ENCODE measurements around the gene COPS4.
"Not testable (repeated sequence)": the region's sequence is repeated elsewhere in the genome, so short reads cannot be mapped to it uniquely, and the experiment has no call there.

The COPS4 gene

DNA sequence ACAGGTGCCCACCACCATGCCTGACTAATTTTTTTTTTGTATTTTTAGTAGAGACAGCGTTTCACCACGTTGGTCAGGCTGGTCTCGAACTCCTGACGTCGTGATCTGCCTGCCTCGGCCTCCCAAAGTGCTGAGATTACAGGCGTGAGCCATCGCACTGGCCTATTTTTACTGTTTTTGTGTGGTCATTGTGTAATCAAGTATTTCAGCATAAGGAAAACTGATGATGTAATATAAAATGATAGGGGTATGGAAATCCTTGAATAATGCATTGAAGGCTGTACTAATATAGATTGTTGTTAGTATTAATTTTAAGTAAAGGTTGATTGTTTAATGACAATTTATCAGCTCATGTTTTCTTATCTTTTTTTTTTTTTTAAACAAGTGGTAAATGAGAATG, 13.8 kb downstream of the COPS4 start:
- not testable (repeated sequence) for H3K9me3 ChIP-seq (ENCODE audit: control insufficient read depth, low read length); H3K27ac ChIP-seq (ENCODE audit: insufficient read depth, low read depth, low read length, poor library complexity, severe bottlenecking); H3K4me1 ChIP-seq (ENCODE audit: control insufficient read depth, insufficient read depth, low read length); H3K27me3 ChIP-seq (ENCODE audit: control insufficient read depth, insufficient read depth, low read length, poor library complexity, severe bottlenecking); H3K4me3 ChIP-seq (ENCODE audit: insufficient read depth, low read depth, low read length)
- WGBS, 2 experiments = 89 to 93% methylated on average over 8 of the region's 8 CpGs
- H3K36me3 ChIP-seq (ENCODE audit: control insufficient read depth, insufficient read depth, low read length) = peaks cover 10% of the 10 kb centered on the region

DNA sequence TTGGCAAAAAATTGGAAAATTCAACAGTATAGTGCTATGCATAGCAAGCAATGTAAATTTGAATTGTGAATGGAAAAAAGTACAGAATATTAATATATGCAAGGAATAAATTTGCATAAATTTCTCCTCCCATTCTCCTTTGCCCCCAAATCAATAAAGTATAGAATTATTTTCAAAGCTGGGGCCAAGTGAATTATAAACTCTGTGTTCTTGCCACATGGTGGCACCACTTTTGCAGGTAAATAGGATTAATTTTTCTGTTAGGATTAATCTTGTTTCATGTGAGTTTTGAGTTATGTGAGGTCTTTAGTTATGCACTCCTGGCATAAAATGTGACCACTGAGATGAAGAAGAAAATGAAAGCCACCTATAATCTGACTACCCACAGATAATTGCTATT, 19.9 kb downstream of the COPS4 start:
- H3K36me3 ChIP-seq (ENCODE audit: control insufficient read depth, insufficient read depth, low read length) = peaks cover 17% of the 10 kb centered on the region
- no peak overlapping the region for H3K27ac ChIP-seq (ENCODE audit: insufficient read depth, low read depth, low read length, poor library complexity, severe bottlenecking)
- no peaks in the 10 kb centered on the region for H3K4me1 ChIP-seq (ENCODE audit: control insufficient read depth, insufficient read depth, low read length)
- H3K9me3 ChIP-seq (ENCODE audit: control insufficient read depth, low read length) = no peaks in the 10 kb centered on the region
- H3K27me3 ChIP-seq (ENCODE audit: control insufficient read depth, insufficient read depth, low read length, poor library complexity, severe bottlenecking) = no peaks in the 10 kb centered on the region
- H3K4me3 ChIP-seq (ENCODE audit: insufficient read depth, low read depth, low read length) = no peak overlapping the region

DNA sequence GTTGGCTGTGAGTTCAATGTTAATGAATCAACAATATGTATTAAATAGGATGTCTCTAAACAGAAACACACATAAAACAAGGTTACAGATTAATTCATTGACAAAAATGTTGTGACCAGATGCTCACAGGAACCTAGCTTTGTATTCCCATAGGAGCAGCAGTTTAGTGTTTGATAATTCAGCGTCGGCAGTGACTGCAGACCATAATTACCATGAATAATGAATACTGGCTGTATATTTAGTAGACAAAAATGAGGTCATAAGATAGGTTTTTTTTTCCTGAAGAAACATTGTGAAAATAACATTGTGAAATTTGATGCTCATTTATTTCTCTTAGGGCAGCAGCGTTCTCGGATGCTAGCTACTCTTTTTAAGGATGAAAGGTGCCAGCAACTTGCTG, 27.8 kb downstream of the COPS4 start:
- 94 to 97% methylated on average over 4 of the region's 4 CpGs for WGBS, 2 experiments
- no peaks in the 10 kb centered on the region for H3K9me3 ChIP-seq (ENCODE audit: control insufficient read depth, low read length)
- no peak overlapping the region for H3K4me3 ChIP-seq (ENCODE audit: insufficient read depth, low read depth, low read length)
- no peaks in the 10 kb centered on the region for H3K4me1 ChIP-seq (ENCODE audit: control insufficient read depth, insufficient read depth, low read length)
- H3K27ac ChIP-seq (ENCODE audit: insufficient read depth, low read depth, low read length, poor library complexity, severe bottlenecking) = no peak overlapping the region
- no peaks in the 10 kb centered on the region for H3K27me3 ChIP-seq (ENCODE audit: control insufficient read depth, insufficient read depth, low read length, poor library complexity, severe bottlenecking)
- peaks cover 10% of the 10 kb centered on the region for H3K36me3 ChIP-seq (ENCODE audit: control insufficient read depth, insufficient read depth, low read length)

DNA sequence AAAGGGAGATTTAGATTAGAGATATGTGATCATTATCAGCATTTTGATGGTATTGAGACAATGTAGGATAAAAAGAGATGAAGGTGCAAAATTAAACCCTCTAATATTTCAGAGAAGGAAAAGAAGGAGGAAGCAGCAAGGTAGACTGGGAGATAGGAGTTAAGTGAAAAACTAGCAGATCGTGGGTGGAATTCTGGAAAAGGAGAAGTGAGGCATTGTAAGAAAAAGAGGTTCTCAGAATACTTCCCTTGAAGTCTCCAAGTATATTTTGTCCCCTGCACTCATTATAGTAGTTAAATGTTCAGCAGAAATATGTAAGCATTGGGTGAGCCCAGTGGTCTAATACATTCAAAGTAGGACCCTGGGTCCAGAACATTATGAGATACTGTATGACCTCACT, 30.3 kb downstream of the COPS4 start:
- H3K36me3 ChIP-seq (ENCODE audit: control insufficient read depth, insufficient read depth, low read length) = peaks cover 12% of the 10 kb centered on the region
- WGBS, 2 experiments = 88 to 93% methylated on average over 1 of the region's 1 CpG
- H3K27me3 ChIP-seq (ENCODE audit: control insufficient read depth, insufficient read depth, low read length, poor library complexity, severe bottlenecking) = no peaks in the 10 kb centered on the region

DNA sequence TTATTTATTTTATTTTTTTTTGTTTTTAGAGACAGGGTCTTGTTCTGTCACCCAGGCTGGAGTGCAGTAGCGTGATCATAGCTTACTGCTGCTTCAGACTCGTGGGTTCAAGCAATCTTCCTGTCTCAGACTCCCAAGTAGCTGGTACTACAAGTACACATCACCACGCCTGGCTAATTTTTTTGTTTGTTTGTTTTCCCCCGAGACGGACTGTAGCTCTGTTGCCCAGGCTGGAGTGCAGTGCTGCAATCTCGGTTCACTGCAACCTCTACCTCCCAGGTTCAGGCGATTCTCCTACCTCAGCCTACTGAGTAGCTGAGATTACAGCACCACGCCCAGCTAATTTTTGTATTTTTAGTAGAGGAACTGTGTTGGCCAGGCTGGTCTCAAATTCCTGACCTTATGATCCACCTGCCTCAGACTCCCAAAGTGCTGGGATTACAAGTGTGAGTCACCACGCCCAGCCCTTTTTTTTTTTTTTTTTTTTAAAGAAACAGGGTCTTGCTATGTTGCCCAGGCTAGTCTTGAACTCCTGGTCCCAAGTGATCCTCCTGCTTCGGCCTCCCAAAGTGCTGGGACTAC, 32.2 kb downstream of the COPS4 start:
- Histone ChIP-seq H3K9me3 (ENCODE audit: control insufficient read depth, low read length) (no peaks in the 10 kb centered on the region), H3K27me3 (ENCODE audit: control insufficient read depth, insufficient read depth, low read length, poor library complexity, severe bottlenecking) (no peaks in the 10 kb centered on the region), H3K4me3 (ENCODE audit: insufficient read depth, low read depth, low read length) (no peak overlapping the region), H3K36me3 (ENCODE audit: control insufficient read depth, insufficient read depth, low read length) (peaks cover 12% of the 10 kb centered on the region), H3K4me1 (ENCODE audit: control insufficient read depth, insufficient read depth, low read length) (no peaks in the 10 kb centered on the region), H3K27ac (ENCODE audit: insufficient read depth, low read depth, low read length, poor library complexity, severe bottlenecking) (no peak overlapping the region)
- WGBS, 2 experiments = 88 to 95% methylated on average over 10 of the region's 10 CpGs

More for the DNA sequence above, 30.3 kb downstream of the COPS4 start:
- Histone ChIP-seq H3K27ac (ENCODE audit: insufficient read depth, low read depth, low read length, poor library complexity, severe bottlenecking) (no peak overlapping the region), H3K4me1 (ENCODE audit: control insufficient read depth, insufficient read depth, low read length) (no peaks in the 10 kb centered on the region), H3K9me3 (ENCODE audit: control insufficient read depth, low read length) (no peaks in the 10 kb centered on the region), H3K4me3 (ENCODE audit: insufficient read depth, low read depth, low read length) (no peak overlapping the region)

DNA sequence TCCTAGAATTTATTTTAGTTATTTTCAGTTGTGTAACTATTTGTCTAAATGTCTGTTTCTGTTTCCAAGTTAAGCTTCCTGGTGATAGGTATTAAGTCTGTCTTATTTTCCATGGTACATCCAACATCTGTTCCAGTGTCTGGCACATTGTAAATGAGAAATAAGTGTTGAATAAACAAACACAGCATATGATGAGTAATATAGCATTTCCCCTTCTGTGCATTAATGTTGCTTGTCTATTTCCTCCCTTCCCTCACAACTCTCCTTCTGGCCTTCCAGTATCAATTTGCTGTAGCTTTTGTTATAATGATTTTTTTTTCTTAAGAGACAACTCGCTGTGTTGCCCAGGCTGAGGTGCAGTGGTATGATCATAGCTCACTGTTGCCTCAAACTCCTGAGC, 36.1 kb downstream of the COPS4 start:
- no peaks in the 10 kb centered on the region for H3K9me3 ChIP-seq (ENCODE audit: control insufficient read depth, low read length)
- H3K27me3 ChIP-seq (ENCODE audit: control insufficient read depth, insufficient read depth, low read length, poor library complexity, severe bottlenecking) = no peaks in the 10 kb centered on the region
- no peak overlapping the region for H3K4me3 ChIP-seq (ENCODE audit: insufficient read depth, low read depth, low read length)
- peaks cover 18% of the 10 kb centered on the region for H3K36me3 ChIP-seq (ENCODE audit: control insufficient read depth, insufficient read depth, low read length)
- 100% methylated on average over 1 of the region's 1 CpG for WGBS, 2 experiments
- no peaks in the 10 kb centered on the region for H3K4me1 ChIP-seq (ENCODE audit: control insufficient read depth, insufficient read depth, low read length)
- no peak overlapping the region for H3K27ac ChIP-seq (ENCODE audit: insufficient read depth, low read depth, low read length, poor library complexity, severe bottlenecking)

DNA sequence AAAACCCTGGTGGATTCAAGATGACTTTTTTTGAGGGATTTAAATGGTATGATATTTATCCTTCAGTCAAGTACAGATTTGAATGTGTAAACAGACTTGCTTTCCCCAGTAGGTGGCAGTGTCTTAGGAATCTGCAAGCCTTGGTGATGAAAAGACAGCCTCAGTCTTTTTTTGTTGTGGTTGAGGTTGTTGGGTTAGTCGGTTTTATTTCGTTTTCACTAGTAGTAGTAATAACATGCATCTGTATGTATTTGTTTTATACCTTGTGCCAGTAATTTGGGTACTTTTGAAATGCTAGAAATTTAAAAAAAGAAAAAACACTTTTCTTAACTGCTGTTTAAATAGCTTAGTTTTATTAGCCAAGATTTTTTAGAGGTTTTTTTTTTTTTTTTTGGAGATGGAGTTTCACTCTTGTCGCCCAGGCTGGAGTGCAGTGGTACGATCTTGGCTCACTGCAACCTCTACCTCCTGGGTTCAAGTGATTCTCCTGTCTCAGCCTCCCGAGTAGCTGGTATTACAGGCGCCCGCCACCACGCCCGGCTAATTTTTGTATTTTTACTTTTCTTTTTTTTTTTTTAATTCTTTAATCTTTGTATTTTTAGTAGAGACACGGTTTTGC, 39.2 kb downstream of the COPS4 start:
- peaks cover 13% of the 10 kb centered on the region for H3K36me3 ChIP-seq (ENCODE audit: control insufficient read depth, insufficient read depth, low read length)
- no peak overlapping the region for H3K4me3 ChIP-seq (ENCODE audit: insufficient read depth, low read depth, low read length)
- H3K4me1 ChIP-seq (ENCODE audit: control insufficient read depth, insufficient read depth, low read length) = no peaks in the 10 kb centered on the region
- no peaks in the 10 kb centered on the region for H3K27me3 ChIP-seq (ENCODE audit: control insufficient read depth, insufficient read depth, low read length, poor library complexity, severe bottlenecking)
- 65 to 76% methylated on average over 3 to 9 of the region's 10 CpGs for WGBS, 2 experiments
- no peaks in the 10 kb centered on the region for H3K9me3 ChIP-seq (ENCODE audit: control insufficient read depth, low read length)
- H3K27ac ChIP-seq (ENCODE audit: insufficient read depth, low read depth, low read length, poor library complexity, severe bottlenecking) = no peak overlapping the region

DNA sequence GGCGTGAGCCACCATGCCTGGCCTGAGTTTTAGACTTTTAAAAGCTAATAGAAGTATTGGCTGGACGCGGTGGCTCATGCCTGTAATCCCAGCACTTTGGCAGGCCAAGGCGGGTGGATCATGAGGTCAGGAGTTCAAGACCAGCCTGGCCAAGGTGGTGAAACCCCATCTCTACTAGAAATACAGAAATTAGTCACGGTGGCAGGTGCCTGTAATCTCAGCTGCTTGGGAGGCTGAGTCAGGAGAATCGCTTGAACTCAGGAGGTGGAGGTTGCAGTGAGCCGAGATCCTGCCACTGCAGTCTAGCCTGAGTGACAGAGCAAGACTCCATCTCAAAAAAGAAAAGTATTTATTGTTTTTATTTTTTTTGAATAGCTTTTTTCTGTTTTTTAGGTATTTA, 39.8 kb downstream of the COPS4 start:
- peaks cover 11% of the 10 kb centered on the region for H3K36me3 ChIP-seq (ENCODE audit: control insufficient read depth, insufficient read depth, low read length)
- not testable (repeated sequence) for H3K4me3 ChIP-seq (ENCODE audit: insufficient read depth, low read depth, low read length); H3K9me3 ChIP-seq (ENCODE audit: control insufficient read depth, low read length); H3K27ac ChIP-seq (ENCODE audit: insufficient read depth, low read depth, low read length, poor library complexity, severe bottlenecking); H3K27me3 ChIP-seq (ENCODE audit: control insufficient read depth, insufficient read depth, low read length, poor library complexity, severe bottlenecking); H3K4me1 ChIP-seq (ENCODE audit: control insufficient read depth, insufficient read depth, low read length)
- WGBS, 2 experiments = 90 to 95% methylated on average over 7 of the region's 7 CpGs

DNA sequence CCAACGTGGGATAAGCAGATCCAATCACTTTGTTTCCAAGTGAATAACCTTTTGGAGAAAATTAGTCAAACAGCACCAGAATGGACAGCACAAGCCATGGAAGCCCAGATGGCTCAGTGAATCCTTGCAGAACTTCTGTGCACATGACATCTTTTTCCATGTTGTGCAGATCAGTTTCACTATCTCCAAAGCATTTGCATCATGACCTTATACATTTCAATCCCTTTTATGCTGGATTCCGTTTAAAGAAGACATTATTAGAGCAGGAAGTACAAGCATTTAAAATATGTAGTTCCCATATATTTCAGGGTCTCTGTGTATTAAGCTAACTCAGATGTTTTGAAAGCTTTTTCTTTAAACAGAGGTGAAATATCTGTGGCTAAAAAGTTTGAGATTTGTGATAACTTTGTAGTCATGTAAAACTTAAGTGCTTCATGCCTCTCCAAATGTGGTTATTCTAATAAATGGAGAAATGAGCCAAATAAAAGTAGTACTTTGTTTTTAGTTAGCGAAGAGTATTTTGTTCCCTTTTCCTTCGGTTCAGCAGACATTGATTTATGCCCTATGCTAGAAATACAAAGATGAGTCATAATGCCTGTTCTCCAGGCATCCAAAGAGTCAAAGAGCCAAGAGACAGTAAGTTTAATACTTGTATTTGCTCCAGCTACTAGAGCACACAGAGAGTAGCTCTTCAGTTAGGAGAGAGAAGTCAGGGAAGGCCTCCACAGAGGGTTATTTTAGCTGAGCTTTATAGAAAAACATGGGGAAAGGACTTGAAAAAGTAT, 40.5 kb downstream of the COPS4 start:
- H3K4me3 ChIP-seq (ENCODE audit: insufficient read depth, low read depth, low read length) = no peak overlapping the region
- no peak overlapping the region for H3K27ac ChIP-seq (ENCODE audit: insufficient read depth, low read depth, low read length, poor library complexity, severe bottlenecking)
- peaks cover 11% of the 10 kb centered on the region for H3K36me3 ChIP-seq (ENCODE audit: control insufficient read depth, insufficient read depth, low read length)
- H3K9me3 ChIP-seq (ENCODE audit: control insufficient read depth, low read length) = no peaks in the 10 kb centered on the region
- 93 to 98% methylated on average over 3 to 4 of the region's 4 CpGs for WGBS, 2 experiments
- no peaks in the 10 kb centered on the region for H3K27me3 ChIP-seq (ENCODE audit: control insufficient read depth, insufficient read depth, low read length, poor library complexity, severe bottlenecking)
- H3K4me1 ChIP-seq (ENCODE audit: control insufficient read depth, insufficient read depth, low read length) = no peaks in the 10 kb centered on the region

DNA sequence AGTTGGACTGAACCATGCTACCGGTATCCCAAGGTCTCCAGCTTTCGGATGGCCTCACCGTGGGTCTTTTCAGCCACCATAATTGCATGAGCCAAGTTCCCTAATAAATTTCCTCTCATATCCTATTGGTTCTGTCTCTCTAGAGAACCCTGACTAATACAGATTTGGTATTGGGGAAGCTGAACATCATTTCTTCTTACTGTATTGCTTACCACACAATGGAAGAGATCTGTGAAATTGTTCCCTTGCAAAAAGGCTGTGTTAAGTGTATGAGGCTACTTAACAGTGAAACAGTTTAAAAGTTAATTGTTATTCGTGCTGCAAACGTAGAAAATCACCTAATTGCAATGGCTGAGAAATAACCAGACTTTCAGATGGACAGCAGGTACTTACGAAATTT, 45.6 kb downstream of the COPS4 start:
- Histone ChIP-seq H3K4me3 (ENCODE audit: insufficient read depth, low read depth, low read length) (no peak overlapping the region), H3K27me3 (ENCODE audit: control insufficient read depth, insufficient read depth, low read length, poor library complexity, severe bottlenecking) (no peaks in the 10 kb centered on the region), H3K4me1 (ENCODE audit: control insufficient read depth, insufficient read depth, low read length) (no peaks in the 10 kb centered on the region), H3K9me3 (ENCODE audit: control insufficient read depth, low read length) (no peaks in the 10 kb centered on the region), H3K27ac (ENCODE audit: insufficient read depth, low read depth, low read length, poor library complexity, severe bottlenecking) (no peak overlapping the region), H3K36me3 (ENCODE audit: control insufficient read depth, insufficient read depth, low read length) (peaks cover 6% of the 10 kb centered on the region)
- WGBS, 2 experiments = 91 to 93% methylated on average over 6 of the region's 6 CpGs

Data from ectodermal cell (in vitro differentiated cells).